Right renal pelvis (tissue), 4 donors: ENCODE results near the gene CAMK1D. TPM values are rescaled to one million over a fixed set of nuclear protein-coding genes. Genes with fewer than 3 reads are reported as not detected.
"Not testable (repeated sequence)": the region's sequence is repeated elsewhere in the genome, so short reads cannot be mapped to it uniquely, and the experiment has no call there.

Source experiments
- DNase-seq, 4 donors: peaks; one replicate each; pipeline ENCODE4 v3.0.0-alpha.2; 2013; ENCODE audit warnings: low read depth in 4 of 4, low spot score in 3 of 4, missing footprints in 1 of 4
- polyA plus RNA-seq, 4 donors: library from polyadenylated mRNA; unstranded; fragments of 120-200 nt; gene quantifications; one replicate each; pipeline ENCODE4 v1.2.1, GENCODE V29; 2013; ENCODE audit not compliant: insufficient read length in 4 of 4

Gene CAMK1D
- polyA plus RNA-seq, 4 donors, result 10.5 to 12.4 (median 11.0) TPM

DNA sequence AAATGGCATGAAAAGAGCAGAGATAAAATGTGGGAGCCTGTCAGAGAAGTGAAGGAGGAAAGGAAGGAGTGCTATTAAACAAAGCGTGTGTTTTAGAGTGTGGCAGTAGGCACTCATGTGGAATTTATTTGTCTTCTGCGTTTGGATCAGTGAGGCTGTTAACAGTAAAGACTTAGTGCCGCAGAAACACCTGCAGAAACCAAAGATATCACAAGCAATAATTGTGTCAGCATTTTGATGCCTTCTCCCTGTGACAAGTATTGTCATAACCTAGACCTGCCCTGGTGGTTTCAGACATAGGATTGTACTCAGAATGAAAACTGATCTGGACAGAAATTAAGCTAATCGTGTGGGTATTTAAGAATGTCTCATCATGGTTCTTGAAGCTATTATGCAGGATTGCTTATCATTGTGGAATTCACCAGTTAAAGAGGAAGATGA is 191.0 kb downstream of the CAMK1D start:
- DNase-seq, result no peak

DNA sequence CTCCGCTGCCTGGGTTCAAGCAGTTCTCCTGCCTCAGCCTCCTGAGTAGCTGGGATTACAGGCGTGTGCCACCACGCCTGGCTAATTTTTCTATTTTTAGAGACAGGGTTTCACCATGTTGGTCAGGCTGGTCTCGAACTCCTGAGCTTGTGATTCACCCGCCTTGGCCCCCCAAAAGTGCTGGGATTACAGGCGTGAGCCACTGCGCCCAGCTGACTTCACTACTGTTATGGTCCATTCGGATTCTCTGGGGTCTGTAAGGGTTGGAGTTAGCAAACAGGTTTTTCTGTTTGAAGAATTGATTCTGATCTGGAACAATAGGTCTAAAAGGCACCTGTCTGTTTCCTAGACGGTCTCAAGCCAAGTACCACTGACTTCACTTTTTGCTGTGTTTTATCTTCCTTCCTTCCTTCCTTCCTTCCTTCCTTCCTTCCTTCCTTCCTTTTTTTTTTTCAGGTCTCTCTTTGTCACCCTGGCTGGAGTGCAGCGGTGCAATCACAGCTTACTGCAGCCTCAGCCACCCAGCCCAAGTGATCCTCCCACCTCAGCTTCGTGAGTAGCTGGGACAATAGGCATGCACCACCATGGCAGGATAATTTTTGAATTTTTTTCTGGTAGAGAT is 192.2 kb downstream of the CAMK1D start:
- no peak for DNase-seq

DNA sequence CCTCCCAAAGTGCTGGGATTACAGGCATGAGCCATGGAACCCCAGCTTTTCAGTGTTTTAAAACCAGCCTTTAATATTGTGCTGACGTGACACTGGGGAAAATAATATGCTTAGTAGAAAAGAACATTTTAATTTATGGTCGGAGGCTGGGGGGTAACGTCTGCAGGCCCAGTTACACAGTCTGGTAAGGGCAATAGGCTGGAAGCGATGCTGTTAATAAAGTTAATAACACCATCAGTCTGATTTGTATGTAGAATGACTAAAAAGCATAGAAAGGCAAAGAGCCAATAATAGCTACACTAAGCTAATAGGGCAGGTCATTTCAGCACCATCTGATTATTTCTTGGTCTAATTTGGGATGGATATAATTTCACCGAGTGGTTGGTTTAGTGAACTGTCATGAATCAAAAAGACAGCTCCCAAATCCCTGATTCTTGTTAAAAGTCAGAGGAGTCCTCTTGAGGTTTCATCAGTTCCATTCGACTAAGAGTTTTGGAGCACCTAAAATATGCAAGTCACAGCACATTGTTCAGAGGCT is 192.9 kb downstream of the CAMK1D start:
- DNase-seq, result no peak

DNA sequence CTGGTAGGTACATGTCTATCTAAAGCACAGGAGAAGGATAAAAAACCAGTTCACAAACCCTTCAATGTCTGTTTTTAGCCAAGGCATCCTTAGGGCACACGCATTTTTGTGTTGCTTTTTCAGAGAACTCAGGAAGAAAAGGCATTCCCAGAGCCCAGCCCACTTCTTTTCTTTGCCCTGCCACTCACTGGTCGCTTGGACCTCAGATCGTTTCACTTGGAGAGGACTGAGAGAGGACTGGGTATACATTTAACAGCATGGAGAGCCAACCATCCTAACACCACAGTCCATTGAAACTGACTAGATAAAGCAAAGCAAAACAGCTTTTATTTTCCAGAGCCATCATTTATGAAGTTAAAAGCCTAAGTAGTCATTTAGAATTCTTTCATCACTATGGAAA is 194.2 kb downstream of the CAMK1D start:
- no peak for DNase-seq

DNA sequence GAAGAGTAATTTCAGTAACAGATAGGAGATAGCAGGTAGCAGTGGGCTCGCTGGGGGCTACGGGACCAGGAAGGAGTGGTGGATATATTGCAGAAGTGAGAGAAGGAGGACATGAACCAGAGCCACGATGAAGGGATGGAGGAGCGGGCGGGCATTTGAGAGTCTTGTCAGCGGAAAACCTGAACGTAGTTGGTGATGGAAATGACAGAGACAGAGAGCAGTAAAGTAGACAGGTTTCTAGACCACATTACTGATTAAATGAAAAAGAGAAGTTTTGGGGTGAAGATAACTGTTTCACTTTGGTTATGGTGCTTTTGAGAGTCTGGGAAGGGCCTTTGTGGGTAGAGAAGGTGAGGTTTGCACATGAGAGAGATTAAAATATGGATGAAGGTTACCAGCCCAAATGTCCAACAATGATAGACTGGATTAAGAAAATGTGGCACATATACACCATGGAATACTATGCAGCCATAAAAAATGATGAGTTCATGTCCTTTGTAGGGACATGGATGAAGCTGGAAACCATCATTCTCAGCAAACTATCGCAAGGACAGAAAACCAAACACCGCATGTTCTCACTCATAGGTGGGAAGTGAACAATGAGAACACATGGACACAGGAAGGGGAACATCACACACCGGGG is 196.9 kb downstream of the CAMK1D start:
- not testable (repeated sequence) for DNase-seq

DNA sequence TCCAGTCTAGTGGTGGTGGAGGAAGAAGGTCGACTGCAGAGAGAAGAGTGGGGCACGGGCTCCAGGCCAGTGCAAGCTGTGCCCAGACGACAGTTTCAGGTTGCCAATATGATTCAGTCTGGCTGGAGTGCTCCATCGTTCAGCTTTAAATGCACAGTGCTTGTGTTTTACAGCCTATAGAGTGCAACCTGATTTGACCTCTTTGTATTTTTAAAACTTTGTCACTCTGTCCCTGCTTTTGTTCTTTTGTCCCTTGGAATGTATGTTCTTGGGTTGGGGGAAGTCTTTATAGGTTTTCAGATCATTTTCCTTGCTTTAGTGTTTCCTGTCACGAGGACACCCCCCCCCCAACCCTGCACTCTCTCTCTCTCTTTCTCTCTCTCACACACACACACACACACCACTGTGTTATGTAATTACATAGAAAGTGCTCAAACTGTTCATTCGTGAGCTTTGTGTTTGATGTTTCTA is 198.0 kb downstream of the CAMK1D start:
- DNase-seq, result no peak

DNA sequence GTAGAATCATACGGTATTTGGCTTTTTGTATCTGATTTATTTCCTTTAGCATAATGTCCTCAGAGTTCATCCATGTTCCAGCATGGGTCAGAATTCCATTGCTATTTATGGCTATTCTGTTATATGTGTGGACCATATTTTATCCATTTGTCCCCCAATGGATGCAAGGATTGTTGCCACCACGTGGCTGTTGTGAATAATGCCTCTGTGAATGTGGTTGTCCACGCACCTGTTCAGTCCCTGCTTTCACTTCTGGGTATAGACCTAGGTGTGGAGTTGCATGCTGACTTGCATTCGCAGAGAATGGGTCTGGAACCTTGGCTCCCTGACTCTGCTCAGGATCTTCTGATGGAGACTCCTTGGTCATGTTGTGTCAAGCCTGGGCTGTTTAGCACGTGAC is 199.9 kb downstream of the CAMK1D start:
- DNase-seq, result no peak

DNA sequence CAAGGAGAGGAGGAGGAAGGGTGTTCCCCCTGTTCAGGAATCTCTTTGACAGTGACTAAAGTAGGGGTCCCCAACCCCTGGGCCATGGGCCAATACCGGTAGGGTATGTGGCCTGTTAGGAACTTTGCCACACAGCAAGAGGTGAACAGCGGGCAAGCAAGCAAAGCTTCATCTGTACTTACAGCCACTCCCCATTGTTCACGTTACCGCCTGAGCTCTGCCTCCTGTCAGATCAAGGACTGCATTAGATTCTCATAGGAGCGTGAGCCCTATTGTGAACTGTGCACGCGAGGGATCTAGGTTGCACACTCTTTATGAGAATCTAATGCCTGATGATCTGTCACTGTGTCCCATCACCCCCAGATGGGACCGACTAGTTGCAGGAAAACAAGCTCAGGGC is 201.6 kb downstream of the CAMK1D start:
- DNase-seq, result no peak

DNA sequence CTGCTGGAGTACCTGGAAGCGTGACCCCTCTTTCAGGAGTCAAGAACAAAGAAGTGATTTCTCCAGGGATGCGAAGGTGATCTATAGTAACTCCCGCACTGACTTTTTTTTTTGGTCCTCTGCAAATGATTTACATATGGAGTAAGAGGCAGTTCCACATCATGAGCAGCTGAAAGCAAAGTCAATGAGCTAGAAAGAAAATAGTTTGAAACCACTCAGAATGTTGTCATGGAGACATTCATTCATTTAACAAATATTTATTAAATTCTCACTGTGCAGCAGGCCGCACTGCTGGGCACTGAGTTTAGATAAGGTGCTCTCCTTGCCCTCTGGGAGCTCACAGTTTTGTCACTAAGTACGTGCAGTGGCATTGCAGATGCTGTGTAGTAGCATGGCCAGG is 206.7 kb downstream of the CAMK1D start:
- peak in 2 of 4 donors; percentile 56 to 65 for DNase-seq

DNA sequence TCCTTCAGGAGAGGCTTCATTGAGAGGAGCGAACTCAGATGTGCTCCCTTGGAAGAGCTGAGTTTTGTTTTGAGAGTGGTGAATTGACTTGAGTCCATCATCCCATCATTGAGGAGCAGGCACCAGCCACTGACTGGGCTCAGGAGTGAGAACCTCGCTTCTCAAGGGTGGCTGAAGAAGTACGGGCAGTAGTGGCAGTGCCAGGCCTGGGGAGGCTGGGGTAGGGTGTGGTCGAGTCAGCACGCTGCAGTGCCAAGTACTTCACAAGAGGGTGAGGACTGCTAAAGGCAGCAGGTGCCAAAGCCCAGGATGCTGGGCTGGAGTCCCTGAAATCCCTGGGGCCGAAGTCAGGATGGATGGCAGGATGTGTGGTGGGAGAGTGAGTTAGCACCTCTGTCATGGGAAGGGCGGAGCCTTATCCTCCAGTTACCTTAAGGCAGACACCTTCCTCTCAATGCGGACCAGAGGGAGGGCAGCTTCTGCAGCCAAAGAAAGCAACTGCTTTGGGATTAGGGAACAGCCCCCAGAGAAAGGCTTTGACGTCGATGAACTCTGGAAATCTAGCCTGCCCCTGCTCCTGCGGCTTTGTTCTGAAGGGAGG is 210.3 kb downstream of the CAMK1D start:
- no peak for DNase-seq

DNA sequence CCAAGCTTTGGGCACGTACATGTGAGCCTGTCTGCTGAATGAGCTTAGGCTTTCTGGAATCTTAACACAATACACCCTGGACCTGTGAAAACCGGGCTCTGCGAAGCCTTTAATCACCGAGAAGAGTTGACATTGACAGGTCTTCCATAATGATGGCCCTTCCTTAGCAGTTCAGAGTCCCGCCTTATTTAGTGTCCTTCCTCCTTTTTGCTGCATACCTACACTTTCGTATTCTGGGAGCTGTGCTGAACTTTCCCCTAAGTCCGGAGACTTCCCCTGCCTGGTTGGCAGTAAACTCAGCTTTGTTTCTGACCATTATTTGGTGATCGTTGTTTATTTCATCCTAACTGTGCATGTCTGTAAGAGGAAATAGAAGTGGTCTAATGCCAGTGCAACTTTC is 212.0 kb downstream of the CAMK1D start:
- DNase-seq, result no peak

DNA sequence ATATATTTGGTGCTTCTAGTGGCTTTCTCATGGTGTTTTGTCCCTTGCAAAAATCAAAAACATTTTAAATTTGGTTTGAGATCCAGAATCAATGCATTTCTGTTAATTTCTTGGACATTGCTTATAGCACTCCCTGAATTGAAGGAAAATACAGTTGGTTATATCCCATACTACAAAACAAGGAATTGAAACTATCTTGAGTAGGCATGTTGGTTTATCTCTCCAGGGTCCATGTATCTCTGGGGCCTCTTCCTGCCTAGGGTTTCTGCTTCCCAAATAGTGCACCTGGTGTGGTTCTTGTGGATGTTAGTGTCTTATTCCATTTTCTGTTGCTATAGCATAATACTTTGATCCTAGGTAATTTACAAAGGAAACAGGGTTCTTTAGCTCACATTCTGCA is 212.4 kb downstream of the CAMK1D start:
- no peak for DNase-seq

DNA sequence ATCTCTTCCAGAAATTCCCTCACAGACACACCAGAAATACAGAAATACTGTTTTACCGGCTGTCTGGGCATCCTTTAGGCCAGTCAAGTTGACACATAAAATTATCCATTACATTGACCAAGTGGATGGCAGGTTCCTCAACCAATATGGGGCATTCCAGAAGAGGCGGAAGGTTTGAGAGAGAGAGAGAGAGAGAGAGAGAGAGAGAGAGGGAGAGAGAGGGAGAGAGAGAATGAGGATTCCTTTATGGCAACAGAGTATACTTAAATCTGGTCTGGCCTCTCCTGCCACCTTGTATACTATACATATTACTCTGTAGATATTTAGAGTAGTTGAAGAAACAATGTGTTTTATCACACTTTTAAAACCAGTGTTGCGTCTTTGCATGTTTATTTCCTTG is 214.1 kb downstream of the CAMK1D start:
- DNase-seq, result no peak

DNA sequence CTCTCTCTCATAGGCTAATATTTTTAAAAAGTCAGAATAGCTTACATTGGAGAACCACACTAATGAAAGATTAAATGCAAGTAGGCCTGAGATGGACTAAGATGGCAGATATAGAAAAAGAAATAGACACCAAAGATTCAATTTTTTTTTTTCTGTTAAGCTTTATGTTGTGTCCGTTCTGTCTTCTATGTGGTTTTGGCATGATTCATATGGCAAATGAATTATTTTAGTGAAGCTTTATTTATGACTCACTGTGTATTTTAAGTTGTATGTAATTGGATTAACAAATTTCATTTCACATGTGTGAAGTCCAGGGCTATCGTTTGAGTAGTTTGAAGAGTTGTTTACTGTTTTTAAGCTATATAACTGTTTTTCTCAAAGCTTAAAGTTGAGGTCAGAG is 214.8 kb downstream of the CAMK1D start:
- no peak for DNase-seq

DNA sequence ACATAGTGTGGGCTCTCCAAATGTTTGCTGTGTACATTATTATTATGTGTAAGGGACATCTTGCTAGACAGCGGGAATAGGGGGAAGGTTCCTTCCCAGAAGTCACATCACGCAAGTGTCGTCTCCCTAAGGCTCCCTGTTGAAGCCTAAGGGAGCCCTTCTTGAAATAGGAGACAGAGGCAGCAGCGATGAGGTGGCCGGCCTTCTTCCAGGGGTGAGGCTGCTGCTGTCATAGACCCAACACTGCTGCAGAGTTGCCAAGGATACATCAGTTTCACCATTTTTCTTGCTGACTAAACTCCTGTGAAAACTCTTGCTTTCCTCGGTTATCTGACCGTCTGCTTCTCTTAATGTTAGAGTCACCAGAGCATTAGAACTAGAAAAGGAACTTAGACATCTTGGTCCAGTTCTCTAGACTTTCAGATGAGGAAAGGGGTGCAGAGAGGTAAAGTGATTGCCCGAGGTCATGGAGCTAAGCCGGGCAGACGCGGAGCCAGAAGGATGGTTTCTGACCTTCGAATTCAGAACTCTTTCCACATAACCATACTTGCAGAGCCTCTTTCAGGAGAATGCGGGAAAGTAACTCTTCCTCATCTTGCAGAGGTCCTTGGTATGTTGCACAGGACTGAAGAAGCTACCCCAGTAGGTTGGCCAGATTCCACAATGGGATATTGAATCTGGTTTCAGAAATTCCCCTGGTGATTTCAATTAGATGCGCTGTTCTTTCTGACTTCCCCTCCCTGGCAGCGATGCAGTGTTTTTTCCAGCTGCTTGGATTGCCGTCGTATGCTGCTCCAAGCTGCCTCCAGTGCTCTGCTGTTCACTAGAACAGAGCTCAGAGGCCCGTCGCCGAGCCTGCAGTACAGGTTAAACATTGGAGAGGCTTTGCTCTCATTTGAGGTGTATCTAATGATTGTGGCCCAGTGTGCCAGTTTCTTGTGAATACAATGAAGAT is 217.1 kb downstream of the CAMK1D start:
- no peak for DNase-seq

DNA sequence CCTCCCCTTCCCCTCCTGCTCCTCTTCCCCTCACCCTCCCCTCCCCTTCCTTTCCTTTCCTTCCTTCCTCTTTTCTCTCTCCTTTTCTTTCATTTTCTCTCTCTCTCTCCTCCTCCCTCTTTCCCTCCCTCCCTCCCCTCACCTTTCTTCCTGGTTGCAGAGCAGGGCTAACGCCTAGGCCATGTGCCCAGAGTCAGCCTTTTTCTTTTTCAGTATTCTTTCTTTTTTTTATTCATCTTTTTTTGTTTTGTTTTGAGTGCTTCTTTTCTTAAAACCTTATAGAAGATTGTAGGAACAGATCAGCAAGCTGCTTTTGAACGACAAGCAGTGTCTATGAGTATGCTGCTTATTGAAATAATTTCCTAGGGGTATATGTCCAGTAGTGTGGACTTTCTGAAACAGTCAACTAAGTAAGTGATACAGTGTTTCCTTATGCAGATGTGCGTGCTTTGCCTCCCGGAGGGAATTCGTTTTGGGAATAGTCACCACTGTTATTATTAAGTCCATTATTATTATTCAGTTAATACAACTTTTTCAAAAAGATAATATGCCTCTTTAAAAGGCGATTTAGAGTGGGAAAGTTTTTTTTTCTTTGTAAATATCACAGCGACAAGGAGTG is 219.2 kb downstream of the CAMK1D start:
- DNase-seq, result no peak

DNA sequence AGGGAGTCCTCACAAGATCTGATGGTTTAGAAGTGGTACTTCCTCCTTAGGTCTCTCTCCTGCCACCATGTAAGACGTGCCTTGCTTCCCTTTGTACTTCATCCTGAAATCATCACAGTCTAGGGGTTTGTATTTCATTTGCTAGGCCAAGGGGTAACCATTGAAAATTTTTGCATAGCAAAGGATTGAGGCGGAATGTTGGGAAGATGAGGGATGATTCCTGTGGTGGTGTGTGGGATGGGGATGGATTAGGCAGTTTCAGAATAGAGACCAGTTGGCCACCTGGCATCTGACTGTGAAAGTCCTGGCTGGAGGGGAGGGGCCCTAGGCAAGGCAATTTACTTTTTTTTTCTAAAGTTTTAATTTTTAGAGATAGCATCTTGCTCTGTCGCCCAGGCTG is 222.9 kb downstream of the CAMK1D start:
- no peak for DNase-seq

DNA sequence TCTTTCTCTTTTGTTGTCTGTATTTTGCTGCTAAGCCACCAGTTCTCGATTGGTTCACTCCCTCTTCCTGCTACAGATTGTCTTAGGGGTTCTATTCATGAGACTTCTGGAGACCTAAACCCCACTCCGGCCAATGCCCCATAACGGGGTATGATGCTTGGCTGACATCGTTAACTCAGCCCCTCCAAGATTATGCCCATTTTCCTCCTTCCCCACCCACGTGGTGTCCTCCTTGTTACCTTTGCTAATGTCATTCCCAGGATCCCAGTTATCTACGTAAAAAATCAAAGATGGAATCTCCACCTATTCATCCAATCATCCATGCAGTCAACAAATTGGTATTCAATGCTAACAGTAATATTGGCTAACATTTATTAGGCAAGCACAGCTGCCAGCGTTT is 228.3 kb downstream of the CAMK1D start:
- DNase-seq, result no peak

DNA sequence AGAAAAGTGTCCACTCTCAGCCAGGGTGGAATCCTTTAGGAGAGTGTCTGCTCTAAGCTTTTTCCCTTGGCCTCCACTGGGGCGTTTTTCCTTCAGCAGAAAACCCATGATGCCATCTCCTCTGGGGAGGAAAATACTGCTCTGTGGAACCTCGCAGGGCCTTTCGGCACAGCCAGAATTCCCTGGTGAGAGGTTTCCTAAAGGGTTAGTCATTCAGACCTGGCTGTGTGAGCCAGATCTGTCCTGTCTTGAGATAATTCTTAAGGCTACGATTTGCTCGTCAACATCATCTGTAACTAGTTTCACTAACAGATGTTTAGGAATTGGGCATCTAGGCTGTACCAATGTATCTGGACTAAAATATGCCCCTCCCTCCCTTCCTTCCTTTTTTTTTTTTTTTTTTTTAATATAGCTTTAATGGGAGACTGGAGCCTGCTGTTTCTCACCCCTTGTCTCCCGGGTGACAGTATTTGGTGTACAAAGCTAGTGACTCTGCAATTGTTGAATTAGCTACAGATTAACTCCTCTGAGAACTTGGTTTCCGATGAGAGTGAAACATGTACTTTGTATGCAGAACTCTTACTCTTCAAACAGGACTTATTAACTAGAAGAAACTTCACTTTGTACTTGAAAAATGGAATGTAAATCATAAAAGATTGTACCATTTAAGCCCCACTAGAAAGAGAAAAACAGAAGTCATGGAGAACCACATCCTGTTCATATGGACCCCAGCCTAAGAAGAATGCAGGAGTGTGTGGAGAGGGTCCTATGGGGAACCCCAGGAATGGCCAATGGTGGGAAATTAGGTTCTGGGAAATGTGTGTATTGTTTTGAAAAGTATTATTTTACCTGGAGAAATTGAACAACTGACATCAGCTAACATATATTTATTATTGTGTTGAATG is 230.9 kb downstream of the CAMK1D start:
- peak in 1 of 4 donors; percentile 32 for DNase-seq
